ENCODE results near the gene RAPGEF5. TPM values are rescaled to one million over a fixed set of nuclear protein-coding genes. Genes with fewer than 3 reads are reported as not detected.

Gene RAPGEF5
- total RNA-seq, 3 donors from 2014 or later, result 18.7 to 78.0 (median 41.9) TPM

DNA sequence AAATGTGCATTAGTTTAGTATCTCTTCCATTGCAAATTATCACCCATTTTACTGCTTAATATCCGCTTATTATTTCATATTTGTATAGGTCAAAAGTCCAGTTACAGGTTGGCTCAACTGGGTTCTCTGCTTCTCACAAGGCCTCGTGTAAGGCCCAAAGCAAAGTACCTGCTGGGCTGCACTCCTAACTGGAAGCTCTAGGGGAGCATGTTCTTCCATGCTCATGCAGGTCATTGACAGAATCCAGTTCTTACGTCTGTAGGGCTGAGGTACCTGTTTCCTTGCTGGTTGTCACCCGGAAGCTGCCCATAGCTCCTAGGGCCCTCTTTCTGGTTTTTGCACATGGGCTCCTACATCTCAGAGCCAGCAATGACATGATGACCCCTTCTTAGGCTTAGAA, 79.6 kb downstream of the RAPGEF5 start:
- Histone ChIP-seq H3K4me1 (no peaks in the 10 kb centered on the region), H3K27ac (no peak overlapping the region), H3K4me3 (no peak overlapping the region), H3K9me3 (no peaks in the 10 kb centered on the region), H3K36me3 (no peaks in the 10 kb centered on the region), H3K27me3 (no peaks in the 10 kb centered on the region)
- no peak for TF ChIP-seq POLR2A (IDR thresholded peaks at IDR 0.05)
- DNase-seq (ENCODE audit: low spot score in 2 of 2), result no peak
- intact Hi-C loops (cut with DNase I; ENCODE audit: low total_unique reads), result no loop called here

DNA sequence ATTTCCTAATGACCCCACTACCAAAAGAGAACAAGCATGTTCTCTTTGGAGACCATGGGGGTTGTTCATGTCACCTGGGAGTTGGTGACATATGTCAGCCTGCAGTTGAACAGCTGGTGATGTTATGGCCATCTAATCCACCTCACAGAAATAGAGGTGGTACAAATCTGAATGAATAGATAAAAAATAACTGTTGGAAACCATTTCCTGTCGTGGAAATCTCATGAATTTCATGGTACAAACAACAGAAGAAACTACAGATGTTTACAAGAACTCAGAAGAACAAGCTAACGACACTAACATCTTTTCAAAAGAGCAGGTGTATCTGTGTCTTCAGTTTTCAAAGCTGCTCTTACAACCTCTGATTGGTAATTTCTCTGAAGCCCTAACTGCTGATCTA, 81.3 kb downstream of the RAPGEF5 start:
- H3K4me1 ChIP-seq, result no peaks in the 10 kb centered on the region
- TF ChIP-seq POLR2AphosphoS5 (IDR thresholded peaks at IDR 0.05), result no peak
- intact Hi-C loops (cut with DNase I; ENCODE audit: low total_unique reads), result no loop called here
- H3K4me3 ChIP-seq, result no peak overlapping the region
- H3K9me3 ChIP-seq, result no peaks in the 10 kb centered on the region
- no peak for DNase-seq (ENCODE audit: low spot score in 2 of 2)
- H3K36me3 ChIP-seq, result no peaks in the 10 kb centered on the region
- no peak overlapping the region for H3K27ac ChIP-seq
- H3K27me3 ChIP-seq, result no peaks in the 10 kb centered on the region

DNA sequence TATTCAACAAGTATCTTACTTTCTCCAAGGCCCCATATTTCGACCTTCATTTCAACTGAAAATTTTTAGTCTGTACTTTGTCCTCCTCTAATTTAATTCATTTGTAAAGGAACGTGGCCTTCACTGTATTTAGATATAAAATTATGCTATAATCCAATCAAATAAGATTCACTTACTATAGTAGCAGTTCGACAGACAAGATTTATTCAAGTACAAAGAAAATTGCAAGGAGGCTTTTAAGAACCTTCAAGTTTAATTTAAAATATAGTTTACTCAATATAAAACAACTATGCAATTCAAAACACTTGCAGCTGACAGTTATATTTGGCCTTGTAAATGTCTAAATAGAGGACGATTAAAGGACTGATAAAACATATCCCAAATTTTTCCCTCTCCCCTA, 85.6 kb downstream of the RAPGEF5 start:
- Histone ChIP-seq H3K27ac (no peak overlapping the region), H3K4me1 (no peaks in the 10 kb centered on the region), H3K9me3 (no peaks in the 10 kb centered on the region), H3K36me3 (no peaks in the 10 kb centered on the region), H3K4me3 (no peak overlapping the region), H3K27me3 (no peaks in the 10 kb centered on the region)
- no peak for DNase-seq (ENCODE audit: low spot score in 2 of 2)
- intact Hi-C loops (cut with DNase I; ENCODE audit: low total_unique reads), result no loop called here
- TF ChIP-seq POLR2AphosphoS5 (IDR thresholded peaks at IDR 0.05), result no peak
- no peak for TF ChIP-seq POLR2A (IDR thresholded peaks at IDR 0.05)
- TF ChIP-seq, protein P1, sequence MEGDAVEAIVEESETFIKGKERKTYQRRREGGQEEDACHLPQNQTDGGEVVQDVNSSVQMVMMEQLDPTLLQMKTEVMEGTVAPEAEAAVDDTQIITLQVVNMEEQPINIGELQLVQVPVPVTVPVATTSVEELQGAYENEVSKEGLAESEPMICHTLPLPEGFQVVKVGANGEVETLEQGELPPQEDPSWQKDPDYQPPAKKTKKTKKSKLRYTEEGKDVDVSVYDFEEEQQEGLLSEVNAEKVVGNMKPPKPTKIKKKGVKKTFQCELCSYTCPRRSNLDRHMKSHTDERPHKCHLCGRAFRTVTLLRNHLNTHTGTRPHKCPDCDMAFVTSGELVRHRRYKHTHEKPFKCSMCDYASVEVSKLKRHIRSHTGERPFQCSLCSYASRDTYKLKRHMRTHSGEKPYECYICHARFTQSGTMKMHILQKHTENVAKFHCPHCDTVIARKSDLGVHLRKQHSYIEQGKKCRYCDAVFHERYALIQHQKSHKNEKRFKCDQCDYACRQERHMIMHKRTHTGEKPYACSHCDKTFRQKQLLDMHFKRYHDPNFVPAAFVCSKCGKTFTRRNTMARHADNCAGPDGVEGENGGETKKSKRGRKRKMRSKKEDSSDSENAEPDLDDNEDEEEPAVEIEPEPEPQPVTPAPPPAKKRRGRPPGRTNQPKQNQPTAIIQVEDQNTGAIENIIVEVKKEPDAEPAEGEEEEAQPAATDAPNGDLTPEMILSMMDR (IDR thresholded peaks at IDR 0.05), result no peak

DNA sequence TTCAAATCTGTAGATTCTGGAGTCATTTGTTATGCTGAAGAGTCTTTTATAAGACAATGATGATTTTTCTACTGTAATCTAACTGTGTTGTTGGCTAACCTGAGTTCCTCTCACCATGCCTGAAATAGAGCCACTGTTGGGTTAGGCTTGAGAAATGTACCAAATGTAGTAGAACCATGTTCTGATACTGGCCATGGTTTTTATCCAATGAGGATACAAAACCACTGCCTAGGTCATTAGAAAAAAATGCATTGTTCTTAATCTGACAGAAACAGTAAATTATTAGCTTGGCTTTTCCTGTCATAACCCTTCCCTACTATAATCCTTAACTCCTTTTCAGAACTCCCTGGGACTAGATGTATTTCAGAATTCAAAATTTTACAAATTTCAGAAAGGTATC, 86.6 kb downstream of the RAPGEF5 start:
- Histone ChIP-seq H3K27ac (no peak overlapping the region), H3K27me3 (no peaks in the 10 kb centered on the region), H3K4me1 (no peaks in the 10 kb centered on the region), H3K9me3 (no peaks in the 10 kb centered on the region), H3K4me3 (no peak overlapping the region), H3K36me3 (no peaks in the 10 kb centered on the region)
- no peak for DNase-seq (ENCODE audit: low spot score in 2 of 2)
- no peak for TF ChIP-seq POLR2AphosphoS5 (IDR thresholded peaks at IDR 0.05)
- TF ChIP-seq, protein P1 (IDR thresholded peaks at IDR 0.05), result no peak
- no peak for TF ChIP-seq POLR2A (IDR thresholded peaks at IDR 0.05)
- intact Hi-C loops (cut with DNase I; ENCODE audit: low total_unique reads), result no loop called here

DNA sequence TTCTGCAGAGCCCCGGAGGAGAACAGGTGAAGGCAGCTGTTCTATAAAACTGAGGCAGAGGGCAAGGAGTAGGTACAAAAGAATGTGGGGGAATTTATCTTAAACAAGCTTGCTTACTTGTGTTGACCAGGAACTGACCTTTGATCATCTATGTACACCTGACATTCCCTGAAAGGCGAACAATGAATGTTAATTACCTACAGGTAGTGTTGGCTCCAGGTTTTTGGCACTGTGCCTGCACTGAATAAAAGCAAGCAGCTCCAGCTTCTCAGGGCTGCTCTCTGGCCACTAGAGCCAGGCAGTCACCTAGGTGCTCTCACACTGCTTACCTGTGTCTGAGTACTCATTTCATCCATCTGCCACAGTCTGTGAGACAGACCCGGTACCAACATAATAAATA, 87.0 kb downstream of the RAPGEF5 start:
- TF ChIP-seq POLR2AphosphoS5 (IDR thresholded peaks at IDR 0.05) (no peak), POLR2A (IDR thresholded peaks at IDR 0.05) (no peak)
- TF ChIP-seq, protein P1 (IDR thresholded peaks at IDR 0.05), result no peak
- intact Hi-C loops (cut with DNase I; ENCODE audit: low total_unique reads), result no loop called here
- Histone ChIP-seq H3K4me3 (no peak overlapping the region), H3K27me3 (no peaks in the 10 kb centered on the region), H3K4me1 (no peaks in the 10 kb centered on the region), H3K27ac (no peak overlapping the region), H3K9me3 (no peaks in the 10 kb centered on the region), H3K36me3 (no peaks in the 10 kb centered on the region)
- no peak for DNase-seq (ENCODE audit: low spot score in 2 of 2)

DNA sequence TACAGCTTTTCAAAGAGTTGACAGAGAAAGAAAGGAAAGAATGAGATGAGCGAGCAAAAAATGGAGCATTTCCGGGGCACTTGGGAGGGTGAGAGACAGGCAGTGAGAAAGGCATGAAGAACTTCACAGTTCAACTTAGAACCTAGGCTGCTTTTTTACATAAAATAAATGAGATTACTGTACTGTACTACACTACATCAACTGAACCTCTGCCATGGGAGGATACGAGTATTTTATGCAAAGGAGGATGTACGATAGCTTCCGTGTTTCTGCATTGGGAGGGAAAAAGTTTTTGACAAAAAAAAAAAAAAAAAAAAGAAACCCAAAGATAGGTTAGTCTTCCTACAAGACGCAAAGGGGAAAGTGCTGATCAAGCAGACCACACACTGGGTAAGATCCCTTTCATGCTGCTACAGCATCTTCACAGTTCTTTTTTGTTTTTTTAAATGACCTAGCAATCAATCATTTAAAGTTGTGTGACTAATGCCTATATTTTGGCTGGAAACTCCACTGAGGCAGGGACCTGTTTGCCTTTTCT, 88.0 kb downstream of the RAPGEF5 start:
- intact Hi-C loops (cut with DNase I; ENCODE audit: low total_unique reads), result no loop called here
- H3K27me3 ChIP-seq, result no peaks in the 10 kb centered on the region
- no peaks in the 10 kb centered on the region for H3K4me1 ChIP-seq
- H3K4me3 ChIP-seq, result no peak overlapping the region
- no peak for DNase-seq (ENCODE audit: low spot score in 2 of 2)
- H3K9me3 ChIP-seq, result no peaks in the 10 kb centered on the region
- H3K36me3 ChIP-seq, result no peaks in the 10 kb centered on the region
- H3K27ac ChIP-seq, result no peak overlapping the region
- TF ChIP-seq, protein P1 (IDR thresholded peaks at IDR 0.05), result no peak
- TF ChIP-seq POLR2AphosphoS5 (IDR thresholded peaks at IDR 0.05) (no peak), POLR2A (IDR thresholded peaks at IDR 0.05) (no peak)
